Spinal cord (tissue), 10 donors: ENCODE data around the gene NEK1. TPM values are rescaled to one million over a fixed set of nuclear protein-coding genes. Genes with fewer than 3 reads are reported as not detected.
"Not testable (repeated sequence)": the region's sequence is repeated elsewhere in the genome, so short reads cannot be mapped to it uniquely, and the experiment has no call there.

Experiments
- DNase-seq, 6 donors: peaks; one replicate each; pipeline versions ENCODE4 v3.0.0 to v3.0.0-alpha.2; 2013 to 2015; ENCODE audit warnings: low spot score in 6 of 6, low read depth in 4 of 6
- H3K27ac ChIP-seq: one replicate; pipeline ENCODE4 v1.5.1; 2013; ENCODE audit warnings: low read depth, low read length, control low read depth
- H3K27me3 ChIP-seq: one replicate; pipeline ENCODE4 v1.6.1; 2013; ENCODE audit warnings: low read length; ENCODE audit not compliant: control insufficient read depth, insufficient read depth
- H3K36me3 ChIP-seq: one replicate; pipeline ENCODE4 v1.6.1; 2013; ENCODE audit warnings: low read length; ENCODE audit not compliant: control insufficient read depth, insufficient read depth
- H3K4me1 ChIP-seq: one replicate; pipeline ENCODE4 v1.6.1; 2013; ENCODE audit warnings: low read length; ENCODE audit not compliant: control insufficient read depth, insufficient read depth
- H3K4me3 ChIP-seq: one replicate; pipeline ENCODE4 v1.5.1; 2013; ENCODE audit warnings: low read depth, low read length, control low read depth
- H3K9me3 ChIP-seq: one replicate; pipeline ENCODE4 v1.6.1; 2013; ENCODE audit warnings: low read length; ENCODE audit not compliant: control insufficient read depth, insufficient read depth
- WGBS: methylation state at CpG from one replicate; pipeline ENCODE4 v1.1.5; 2013; ENCODE audit warnings: missing lambda C conversion rate; ENCODE audit not compliant: insufficient coverage; 5-methylcytosine and 5-hydroxymethylcytosine counted together
- polyA plus RNA-seq, 2 donors: library from polyadenylated mRNA; unstranded; fragments of 120-200 nt; gene quantifications; one replicate each; pipeline ENCODE4 v1.2.1, GENCODE V29; 2013; ENCODE audit not compliant: insufficient read length in 2 of 2
- total RNA-seq, 2 donors: library from RNA; depleted of rRNA in 1 of 2; stranded (reverse); fragments of 120-200 nt in 1 of 2; fragments of >200 nt in 1 of 2; gene quantifications; one replicate each; pipeline versions ENCODE4 v1.2.3 to v1.2.4, GENCODE V29; 2013 to 2014
- donor health status: healthy.

Gene NEK1
- total and polyA plus RNA-seq, 4 donors: 24.0 to 42.6 (median 28.2) TPM

DNA sequence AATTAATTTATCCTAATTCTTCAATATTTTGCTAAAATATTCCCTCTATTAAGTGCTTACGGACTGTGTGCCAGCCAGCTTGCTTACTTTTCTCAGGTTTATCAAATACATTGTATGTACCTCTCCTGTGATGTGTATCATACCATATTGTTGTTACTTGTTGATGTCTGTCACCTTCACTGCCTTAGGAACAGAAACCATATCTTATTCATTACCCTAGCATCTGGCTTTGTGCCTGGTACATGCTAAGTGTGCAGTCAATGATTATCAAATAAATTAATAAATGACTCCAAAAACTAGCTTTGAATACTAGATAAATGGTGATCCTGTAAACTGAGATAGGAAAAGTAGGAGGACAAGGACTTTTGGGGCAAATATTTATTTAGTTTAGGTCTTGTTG is 14.9 kb upstream of the NEK1 start:
- H3K27me3 ChIP-seq: no peaks in the 10 kb centered on the region
- H3K4me3 ChIP-seq: no peak overlapping the region
- WGBS: no CpG with 5 or more reads among the region's 1 CpG
- H3K36me3 ChIP-seq: no peaks in the 10 kb centered on the region
- no peaks in the 10 kb centered on the region for H3K4me1 ChIP-seq
- H3K27ac ChIP-seq: no peak overlapping the region
- DNase-seq: no peak
- H3K9me3 ChIP-seq: no peaks in the 10 kb centered on the region

- no peaks in the 10 kb centered on the region for H3K4me1 ChIP-seq
- no peak overlapping the region for H3K4me3 ChIP-seq
- H3K36me3 ChIP-seq: no peaks in the 10 kb centered on the region
- no peaks in the 10 kb centered on the region for H3K9me3 ChIP-seq
- no peak for DNase-seq
- H3K27ac ChIP-seq: no peak overlapping the region
- H3K27me3 ChIP-seq: no peaks in the 10 kb centered on the region
- 89% methylated on average over 4 of the region's 6 CpGs for WGBS
Measured at GRCh38 chr4:169626331-169627282, 14.2 kb upstream of the NEK1 start.

DNA sequence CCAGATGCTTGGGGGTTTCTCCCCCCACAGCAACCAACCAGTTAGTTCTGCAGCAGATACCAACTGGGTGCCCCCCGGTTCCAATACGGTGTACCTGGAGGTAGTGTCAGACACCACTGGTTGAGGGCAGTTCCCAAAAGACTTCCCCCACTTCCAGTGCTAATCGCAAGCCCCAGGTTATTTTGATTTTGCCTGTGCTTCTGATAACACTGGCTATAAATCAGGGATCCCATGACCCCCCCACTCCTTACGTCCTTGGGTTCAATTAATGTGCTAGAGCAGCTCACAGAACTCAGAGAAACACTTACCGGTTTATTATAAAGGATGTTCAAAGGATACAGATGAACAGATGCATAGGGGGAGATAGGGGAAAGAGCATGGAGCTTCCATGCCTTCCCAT is 13.5 kb upstream of the NEK1 start:
- no peaks in the 10 kb centered on the region for H3K9me3 ChIP-seq
- no peak for DNase-seq
- no peaks in the 10 kb centered on the region for H3K36me3 ChIP-seq
- H3K27me3 ChIP-seq: no peaks in the 10 kb centered on the region
- no peak overlapping the region for H3K27ac ChIP-seq
- H3K4me3 ChIP-seq: no peak overlapping the region
- WGBS: 100% methylated on average over 2 of the region's 5 CpGs
- no peaks in the 10 kb centered on the region for H3K4me1 ChIP-seq

- not testable (repeated sequence) for H3K9me3 ChIP-seq, H3K4me1 ChIP-seq, H3K27me3 ChIP-seq, H3K27ac ChIP-seq, H3K36me3 ChIP-seq, DNase-seq, H3K4me3 ChIP-seq
- WGBS: 100% methylated on average over 6 of the region's 6 CpGs
Measured at GRCh38 chr4:169624012-169624411, 11.6 kb upstream of the NEK1 start.

DNA sequence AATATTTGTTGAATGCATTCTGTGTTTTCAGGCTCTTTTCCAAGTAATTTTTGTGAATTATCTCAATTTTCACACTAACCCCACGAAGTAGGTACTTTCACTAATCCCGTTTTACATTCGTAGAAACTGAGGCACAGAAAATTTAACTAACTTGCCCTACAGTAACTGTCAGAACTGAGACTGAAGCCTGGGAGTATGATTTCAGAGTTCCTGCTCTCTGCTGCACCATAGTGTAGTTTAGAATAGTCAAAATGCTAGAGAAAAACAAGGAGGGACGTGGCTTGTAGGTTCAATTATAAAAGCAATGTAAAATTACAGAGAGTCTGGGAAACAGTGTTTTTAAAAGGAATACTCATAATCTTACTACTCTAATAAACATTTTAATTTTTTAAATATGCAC is 10.2 kb upstream of the NEK1 start:
- no peak overlapping the region for H3K27ac ChIP-seq
- H3K4me3 ChIP-seq: no peak overlapping the region
- DNase-seq: peak in 1 of 6 donors; percentile 3

GRCh38 chr4:169621731-169622492 is 9.5 kb upstream of the NEK1 start:
- no peaks in the 10 kb centered on the region for H3K4me1 ChIP-seq
- DNase-seq: peak in 1 of 6 donors; percentile 24
- no peaks in the 10 kb centered on the region for H3K27me3 ChIP-seq
- H3K27ac ChIP-seq: no peak overlapping the region
- 57% methylated on average over 1 of the region's 6 CpGs for WGBS
- no peaks in the 10 kb centered on the region for H3K36me3 ChIP-seq
- peak overlapping the region; percentile 92 for H3K4me3 ChIP-seq
- H3K9me3 ChIP-seq: no peaks in the 10 kb centered on the region

More for the DNA sequence above, 10.2 kb upstream of the NEK1 start:
- no peaks in the 10 kb centered on the region for H3K9me3 ChIP-seq
- no peaks in the 10 kb centered on the region for H3K27me3 ChIP-seq
- 50% methylated on average over 2 of the region's 4 CpGs for WGBS
- H3K36me3 ChIP-seq: no peaks in the 10 kb centered on the region
- no peaks in the 10 kb centered on the region for H3K4me1 ChIP-seq

GRCh38 chr4:169620880-169621248 is 8.5 kb upstream of the NEK1 start:
- no peak for DNase-seq
- peak overlapping the region; percentile 92 for H3K4me3 ChIP-seq
- H3K36me3 ChIP-seq: no peaks in the 10 kb centered on the region
- WGBS: 0% methylated on average over 12 of the region's 14 CpGs
- H3K4me1 ChIP-seq: no peaks in the 10 kb centered on the region
- H3K27me3 ChIP-seq: no peaks in the 10 kb centered on the region
- peak overlapping the region; percentile 98 for H3K27ac ChIP-seq
- H3K9me3 ChIP-seq: no peaks in the 10 kb centered on the region

GRCh38 chr4:169619958-169620879 is 7.8 kb upstream of the NEK1 start, which contains the start of gene CLCN3:
Gene CLCN3 (plus strand): TSS chr4:169620578. CDS start chr4:169635929, 15,351 bp downstream.
- Histone ChIP-seq H3K27me3 (no peaks in the 10 kb centered on the region), H3K4me3 (peak within 1 kb of the TSS; percentile 92), H3K36me3 (no peaks in the 10 kb centered on the region), H3K9me3 (no peaks in the 10 kb centered on the region), H3K27ac (peak within 1 kb of the TSS; percentile 98), H3K4me1 (no peaks in the 10 kb centered on the region)
- under 1% methylated on average over 58 of the region's 67 CpGs for WGBS
- peak; percentile 94 to 100 (median 97) for DNase-seq

GRCh38 chr4:169619518-169619957 is 7.2 kb upstream of the NEK1 start:
- Histone ChIP-seq H3K27me3 (no peaks in the 10 kb centered on the region), H3K9me3 (no peaks in the 10 kb centered on the region), H3K4me1 (no peaks in the 10 kb centered on the region), H3K36me3 (no peaks in the 10 kb centered on the region), H3K27ac (peak overlapping the region; percentile 98), H3K4me3 (peak overlapping the region; percentile 92)
- peak in 5 of 6 donors; percentile 13 to 91 (median 54) for DNase-seq
- WGBS: 2% methylated on average over 8 of the region's 12 CpGs
